MV-4-11 (cell line): ENCODE results near the gene FBXO47.

Experiments used
- DNase-seq: peaks from one replicate; lab custom pipeline; 2025; lab: John Stamatoyannopoulos, UW

The FBXO47 gene

DNA sequence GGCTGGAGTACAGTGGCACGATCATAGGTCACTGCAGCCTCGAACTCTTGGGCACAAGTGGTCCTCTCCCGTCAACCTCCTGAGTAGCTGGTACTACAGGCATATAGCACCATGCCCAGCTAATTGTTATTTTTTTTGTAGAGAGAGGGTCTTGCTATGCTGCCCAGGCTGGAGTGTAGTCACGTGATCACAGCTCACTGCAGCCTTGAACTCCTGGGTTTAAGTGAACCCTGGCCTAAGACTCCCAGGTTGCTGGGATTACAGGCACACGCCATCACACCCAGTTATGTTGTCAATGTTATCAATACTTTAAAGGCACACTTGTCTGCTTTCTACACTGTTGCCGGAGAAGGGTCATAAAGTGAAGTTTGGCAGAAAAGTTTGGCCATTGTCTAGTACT, 63.8 kb downstream of the FBXO47 start:
- DNase-seq: no peak

DNA sequence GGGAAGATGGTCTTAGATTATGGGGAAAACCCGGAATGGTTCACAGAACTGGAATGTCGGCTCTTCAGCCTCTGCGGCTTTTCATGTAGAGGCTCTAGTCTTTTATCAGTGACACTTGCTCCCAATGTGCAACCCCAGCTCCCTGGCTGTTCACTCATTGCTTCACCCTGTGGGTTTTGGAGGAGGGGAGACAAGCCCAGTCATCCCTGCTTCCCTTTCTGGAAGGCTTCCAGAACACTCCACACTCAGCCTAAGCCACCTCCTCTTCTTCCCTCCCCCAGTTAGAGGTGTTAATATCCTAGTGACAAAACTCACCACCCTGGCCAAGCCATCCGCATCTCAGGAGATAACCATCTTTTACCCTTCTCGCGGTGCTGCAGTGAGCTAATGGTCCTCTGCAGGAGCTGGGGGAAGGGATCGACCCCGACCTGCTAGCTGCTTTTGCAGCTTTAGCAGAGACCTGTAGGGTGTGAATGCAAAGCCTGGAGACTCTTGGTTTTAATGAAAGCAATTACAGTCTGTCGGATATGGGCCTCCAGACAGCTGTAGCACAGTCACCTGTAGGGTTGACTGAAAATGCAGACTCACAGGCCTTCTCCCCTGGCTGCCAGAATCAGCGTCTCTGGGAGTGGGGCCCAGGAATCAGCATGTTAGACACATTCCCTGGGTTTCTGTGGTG, 66.1 kb downstream of the FBXO47 start:
- peak; percentile 95 for DNase-seq

DNA sequence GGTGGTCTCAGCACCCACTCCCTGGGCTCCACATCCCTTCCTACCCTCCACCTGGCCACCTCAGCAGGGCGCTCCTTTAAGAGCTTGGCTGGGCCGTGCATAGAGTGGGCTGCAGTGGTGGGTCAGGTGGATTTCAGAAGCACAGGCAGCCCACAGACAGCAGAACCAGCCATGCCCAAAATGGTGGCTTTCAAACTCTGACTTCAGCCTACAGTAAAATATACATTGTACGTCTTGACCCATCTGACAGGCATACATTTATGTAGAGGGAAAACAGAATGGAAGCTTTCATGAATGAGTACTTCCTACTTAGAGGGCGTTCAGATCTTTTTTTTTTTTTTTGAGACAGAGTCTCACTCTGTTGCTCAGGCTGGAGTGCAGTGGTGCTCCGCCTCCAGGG, 67.8 kb downstream of the FBXO47 start:
- no peak for DNase-seq

DNA sequence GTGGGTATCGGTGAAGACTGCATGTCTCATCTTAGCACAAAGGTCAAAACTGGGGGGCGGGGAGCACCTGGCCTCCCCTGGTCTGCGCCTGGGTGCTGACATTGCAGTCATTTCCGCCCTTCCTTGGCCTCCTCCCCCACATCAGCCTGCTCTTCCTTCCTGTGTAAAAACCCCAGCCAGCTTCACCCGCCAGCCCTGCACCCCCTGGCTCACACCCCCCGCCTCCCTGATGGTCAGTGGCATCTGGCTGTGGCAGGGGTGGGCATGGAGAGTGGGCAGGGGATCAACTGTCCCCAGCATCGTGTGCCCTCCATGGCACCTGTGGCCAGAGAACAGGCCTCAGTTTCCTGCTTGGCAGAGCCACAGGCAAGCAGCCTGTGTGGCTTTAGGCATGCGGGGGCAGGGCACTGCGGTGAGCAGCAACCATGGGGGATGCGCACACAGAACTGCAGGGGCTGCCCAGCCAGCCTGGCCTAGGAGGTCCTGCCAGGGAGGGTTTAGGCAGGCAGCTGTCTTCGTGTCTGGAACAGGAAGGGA, 68.3 kb downstream of the FBXO47 start:
- DNase-seq: peak; percentile 81

DNA sequence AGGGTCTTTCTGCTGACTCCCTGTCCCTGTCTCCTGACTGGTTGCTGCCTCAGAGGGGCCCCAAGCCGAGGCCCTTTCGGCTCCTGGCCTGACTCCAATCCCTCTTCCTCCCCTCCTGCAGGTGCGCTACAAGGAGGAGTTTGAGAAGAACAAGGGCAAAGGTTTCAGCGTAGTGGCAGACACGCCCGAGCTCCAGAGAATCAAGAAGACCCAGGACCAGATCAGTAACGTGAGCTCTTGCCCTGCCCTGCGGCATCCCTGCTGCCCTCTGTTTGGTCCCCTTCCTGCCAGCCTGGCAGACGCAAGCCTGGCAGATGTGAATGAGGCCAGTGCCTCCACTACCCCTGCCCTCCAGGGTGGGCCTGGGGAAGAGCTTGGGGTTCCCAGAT, 68.9 kb downstream of the FBXO47 start:
- DNase-seq: no peak

DNA sequence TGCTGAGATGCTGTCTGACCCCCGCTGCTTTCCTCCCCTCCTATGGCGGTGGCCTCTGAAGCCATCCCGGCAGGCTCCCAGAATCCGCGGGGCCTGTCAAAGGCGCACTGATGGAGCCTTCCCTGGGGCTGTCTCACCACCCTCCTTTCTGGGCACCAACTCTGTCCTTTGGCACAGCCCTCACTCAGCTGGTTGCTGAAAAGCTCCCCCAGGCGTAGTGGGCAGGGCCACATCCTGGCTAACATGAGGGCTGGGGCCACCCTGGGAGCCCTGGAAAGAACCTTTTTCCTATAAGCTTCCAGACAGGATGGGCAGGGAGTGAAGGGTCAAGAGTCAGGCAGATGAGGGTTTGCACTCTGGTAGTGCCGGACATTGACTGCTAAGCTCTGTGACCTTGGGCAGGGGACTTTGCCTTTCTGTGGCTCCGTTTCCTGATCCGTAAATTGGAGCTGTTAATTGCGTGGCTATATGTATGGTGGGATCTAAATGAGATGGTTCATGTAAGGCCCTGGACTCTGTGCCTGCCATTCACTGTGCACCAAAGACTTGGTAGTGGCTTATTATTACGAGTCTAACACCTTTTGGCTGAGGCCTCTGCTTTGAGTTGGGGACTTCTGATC, 69.4 kb downstream of the FBXO47 start:
- DNase-seq: no peak

DNA sequence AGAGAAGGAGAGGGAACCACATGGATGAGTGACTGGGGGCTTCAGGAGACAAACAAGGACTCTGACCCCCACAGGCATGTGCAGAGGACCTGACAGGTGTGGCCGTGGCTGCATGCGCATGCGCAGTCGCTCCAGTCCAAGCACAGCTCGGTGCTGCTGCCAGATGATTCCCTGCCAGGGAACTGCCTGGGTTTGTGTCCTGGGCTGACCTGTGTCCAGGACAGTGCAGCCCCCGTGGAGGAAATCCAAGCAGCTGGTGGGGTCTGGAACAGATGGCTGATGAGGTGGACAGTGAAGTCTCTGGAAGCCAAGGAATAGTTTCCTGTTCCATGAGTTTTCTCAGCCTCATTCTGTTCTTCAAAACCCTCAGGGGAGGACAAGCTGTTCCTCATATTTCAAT, 70.0 kb downstream of the FBXO47 start:
- DNase-seq: no peak

DNA sequence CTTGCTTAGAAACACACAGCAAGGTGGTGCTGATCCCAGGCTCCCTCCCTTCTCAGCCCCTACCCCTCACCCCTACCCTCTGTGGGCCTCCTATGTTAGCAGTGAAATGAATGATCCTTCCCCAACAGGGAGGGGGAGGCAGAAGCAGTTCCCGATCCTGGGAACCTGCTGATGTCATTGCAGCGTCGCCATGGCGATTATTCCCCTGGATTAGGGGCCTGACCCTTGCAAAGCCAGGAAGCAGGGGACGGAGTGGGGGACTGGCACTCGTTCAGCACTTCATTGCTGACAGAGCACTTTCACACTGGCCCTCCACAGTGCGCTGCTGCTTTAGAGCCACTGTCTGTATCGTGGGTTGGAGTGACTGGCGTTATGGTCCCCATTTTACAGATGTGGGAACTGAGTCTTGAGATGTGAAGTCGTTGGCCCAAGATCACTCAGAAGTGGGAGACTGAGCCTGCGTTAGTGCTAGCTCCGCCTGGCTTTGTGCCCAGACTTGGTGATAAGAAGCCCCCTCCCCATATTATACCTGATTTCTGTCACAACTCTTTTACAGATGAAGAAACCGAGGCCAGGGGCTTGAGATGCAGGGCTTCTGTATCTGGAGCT, 70.8 kb downstream of the FBXO47 start:
- no peak for DNase-seq

DNA sequence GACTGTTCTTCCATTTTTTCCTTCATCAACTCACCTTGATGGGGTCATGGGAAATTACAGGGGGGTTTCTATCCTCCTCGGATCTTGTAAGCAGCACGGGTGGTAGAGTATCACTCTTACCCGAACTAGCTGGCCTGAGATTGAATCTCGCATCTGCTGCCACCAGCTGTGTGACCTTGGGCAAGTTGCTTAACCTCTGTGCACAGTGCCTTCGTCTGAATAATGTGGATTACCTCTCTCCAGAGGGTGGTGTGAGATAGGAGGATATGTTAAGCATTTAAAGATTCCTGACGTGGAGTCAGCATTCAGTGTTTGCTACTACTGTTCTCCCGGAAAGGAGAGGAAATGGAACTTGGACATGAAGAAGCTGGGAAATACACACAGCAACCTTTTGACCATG, 72.9 kb downstream of the FBXO47 start:
- no peak for DNase-seq

DNA sequence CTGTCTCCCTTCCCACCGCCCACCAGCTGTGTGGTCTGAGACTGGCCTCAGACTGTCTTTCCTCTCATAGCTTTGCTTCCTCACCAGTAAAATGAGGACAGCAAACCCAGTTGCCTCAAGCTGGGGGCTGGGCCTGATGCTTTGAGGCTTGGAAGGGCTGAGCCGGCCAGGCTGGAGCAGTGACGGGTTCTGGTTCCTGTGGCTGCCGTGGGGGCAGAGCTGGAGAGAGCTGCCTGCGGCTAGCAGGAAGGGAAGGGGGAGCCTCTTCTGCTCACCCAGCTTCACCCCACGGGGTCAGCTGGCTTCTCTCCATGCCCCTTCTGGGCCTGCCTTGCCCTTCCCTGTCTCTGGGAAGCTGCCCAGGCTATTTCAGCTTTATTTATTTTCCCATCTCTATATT, 73.6 kb downstream of the FBXO47 start:
- DNase-seq: peak; percentile 87

DNA sequence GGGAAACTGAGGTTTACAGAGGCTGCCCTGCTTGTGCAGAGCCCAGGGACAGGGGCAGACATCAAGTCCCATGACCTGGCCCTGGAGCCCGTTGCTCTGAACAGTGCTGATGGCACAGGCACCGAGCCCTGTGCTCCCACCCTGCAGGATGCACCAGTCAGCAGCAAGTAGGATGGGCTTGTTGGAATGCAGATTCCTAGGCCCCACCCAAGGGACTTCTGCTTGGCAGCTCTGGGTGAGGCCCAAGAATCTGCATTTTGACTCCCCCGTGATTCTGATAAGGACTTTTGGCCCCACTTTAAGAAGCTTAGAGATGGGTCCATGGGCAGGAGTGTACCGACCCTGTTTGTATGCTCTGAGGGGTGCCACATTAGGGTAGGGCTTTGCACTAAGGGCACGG, 74.1 kb downstream of the FBXO47 start:
- DNase-seq: no peak

DNA sequence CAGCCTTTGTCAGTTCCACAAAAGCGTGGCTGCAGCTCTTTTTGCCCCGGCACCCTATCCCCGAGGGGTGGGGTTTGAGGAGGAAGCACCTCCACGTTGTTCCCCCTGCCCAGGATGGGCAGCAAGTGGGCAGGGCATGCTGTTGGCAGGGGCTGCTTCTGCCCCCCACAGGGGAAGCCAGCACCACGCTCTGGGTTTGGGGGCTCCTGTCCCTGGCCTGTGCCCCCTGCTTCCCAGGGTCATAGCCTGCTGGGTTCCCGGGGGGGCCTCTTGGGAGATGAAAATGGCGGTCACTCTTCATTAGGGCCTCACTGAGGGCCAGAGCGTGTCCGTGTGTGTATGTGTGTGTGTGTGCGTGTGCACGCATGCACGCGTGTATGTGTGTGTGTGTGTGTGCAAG, 74.6 kb downstream of the FBXO47 start:
- no peak for DNase-seq

DNA sequence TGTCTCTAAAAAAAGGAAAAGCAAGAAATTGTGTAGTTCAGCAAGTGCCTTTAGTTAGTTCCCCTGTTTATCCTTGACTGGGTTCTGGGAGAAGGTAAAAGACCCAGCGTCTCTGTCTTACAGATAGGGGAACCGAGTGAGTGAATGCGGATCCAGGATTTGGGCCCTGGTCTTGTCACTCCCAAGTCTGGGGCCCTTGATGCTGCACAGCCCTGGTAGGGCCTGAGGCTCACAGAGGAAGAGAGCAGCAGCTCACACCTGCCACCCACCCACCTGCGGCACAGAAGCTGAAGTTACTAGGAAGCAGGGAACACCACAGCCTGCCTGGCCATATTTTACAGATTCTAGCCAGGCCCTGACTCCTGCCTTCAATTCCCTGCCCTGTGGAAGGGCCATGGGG, 75.1 kb downstream of the FBXO47 start:
- DNase-seq: no peak

DNA sequence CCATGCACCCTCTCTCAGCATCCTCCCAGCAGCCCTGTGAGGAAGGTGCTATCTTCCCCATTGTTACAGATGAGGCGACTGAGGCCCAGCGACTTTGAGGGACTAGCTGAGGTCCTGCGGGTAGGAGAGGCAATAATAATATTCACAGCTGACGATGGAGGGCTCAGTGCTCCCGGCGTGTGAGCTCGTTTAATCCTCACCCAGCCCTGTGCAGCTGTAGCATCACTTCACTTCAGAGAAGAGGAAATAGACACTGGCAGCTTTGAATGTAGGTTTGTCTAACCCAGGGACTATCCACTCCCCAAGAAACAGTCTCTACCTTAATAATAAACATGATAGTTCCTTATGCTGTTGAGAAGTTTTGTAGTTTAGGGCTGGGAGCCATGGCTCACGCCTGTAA, 75.8 kb downstream of the FBXO47 start:
- peak; percentile 78 for DNase-seq

DNA sequence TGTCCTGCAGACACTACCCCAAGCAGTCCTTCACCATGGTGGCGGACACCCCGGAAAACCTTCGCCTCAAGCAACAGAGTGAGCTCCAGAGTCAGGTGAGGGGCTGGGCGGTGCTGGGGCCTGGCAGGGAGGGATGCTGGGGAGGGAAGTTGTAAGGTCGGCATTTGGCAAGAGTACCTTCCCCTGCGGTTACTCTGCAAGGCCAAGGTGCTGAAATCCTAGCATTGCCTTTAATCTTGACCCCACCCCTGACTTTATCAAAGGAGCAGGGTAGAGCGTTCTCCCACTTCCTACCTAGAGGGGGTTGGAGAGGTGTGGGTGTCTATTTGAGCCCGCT, 76.8 kb downstream of the FBXO47 start:
- DNase-seq: no peak

DNA sequence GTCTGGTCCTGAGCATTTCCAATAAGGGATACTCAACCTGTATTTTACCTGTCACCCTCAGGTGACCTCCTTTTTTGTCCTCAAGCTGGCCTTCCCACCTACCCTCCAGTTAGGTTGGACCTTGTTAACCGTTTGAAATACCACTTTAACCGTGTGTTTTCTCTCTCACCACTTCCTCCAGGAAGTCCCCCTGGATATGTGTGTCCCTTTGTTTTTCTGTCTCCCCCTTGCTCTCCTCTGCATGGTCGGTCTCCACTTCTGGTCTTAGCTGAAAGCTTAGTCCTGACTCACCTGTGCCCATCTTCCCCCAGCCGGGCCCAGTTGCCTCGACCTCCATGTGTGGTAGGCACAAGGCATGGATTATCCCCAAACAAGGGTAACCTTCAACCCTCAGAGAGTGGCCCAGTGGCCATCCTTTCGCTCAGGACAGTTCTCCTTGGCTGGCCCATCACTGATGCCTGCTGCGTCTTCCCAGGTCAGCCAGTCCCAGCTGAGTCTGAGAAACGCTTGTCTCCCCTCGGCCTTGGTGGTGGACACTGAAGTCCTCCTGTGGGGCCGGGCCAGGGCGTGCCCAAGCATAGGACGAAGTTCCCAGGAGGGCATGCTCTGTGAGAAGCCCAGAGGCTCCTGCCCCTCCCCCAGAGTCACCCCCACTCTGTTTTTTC, 77.3 kb downstream of the FBXO47 start:
- no peak for DNase-seq

DNA sequence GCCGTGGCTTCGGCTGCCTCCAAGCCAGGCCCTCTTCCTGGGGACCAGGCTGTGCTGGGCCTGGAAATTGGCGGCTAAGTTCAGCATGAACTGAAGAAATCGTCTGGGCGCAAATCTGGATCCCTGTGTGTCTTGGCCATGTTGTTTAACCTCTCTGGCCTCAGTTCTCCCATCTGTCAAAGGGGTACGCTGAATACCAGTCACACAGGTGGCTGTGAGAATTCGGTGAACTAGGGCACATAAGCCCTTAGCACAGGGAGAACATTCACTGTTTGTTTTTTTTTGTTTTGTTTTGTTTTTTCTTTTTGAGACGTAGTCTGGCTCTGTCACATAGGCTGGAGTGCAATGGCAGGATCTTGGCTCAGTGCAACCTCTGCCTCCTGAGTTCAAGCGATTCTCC, 78.4 kb downstream of the FBXO47 start:
- DNase-seq: no peak

DNA sequence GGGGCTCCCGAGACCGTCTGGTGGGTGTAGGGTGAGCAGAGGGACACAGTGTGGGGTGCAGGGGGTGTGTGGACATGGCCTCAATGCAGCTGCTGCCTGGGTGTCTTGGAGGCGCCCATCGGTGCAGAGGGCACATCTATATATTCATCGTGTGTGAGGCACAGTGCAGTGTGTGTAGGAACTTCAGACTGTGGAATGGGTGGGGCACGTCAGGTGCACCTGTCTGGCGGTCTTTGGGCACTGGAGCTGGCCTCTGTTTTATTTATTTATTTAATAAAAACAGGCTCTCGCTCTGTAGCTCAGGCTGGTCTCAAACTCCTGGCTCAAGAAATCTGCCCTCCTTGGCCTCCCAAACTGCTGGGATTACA, 80.6 kb downstream of the FBXO47 start:
- no peak for DNase-seq
